Measurements from ENCODE around the gene TIMM10B.

Gene TIMM10B

DNA sequence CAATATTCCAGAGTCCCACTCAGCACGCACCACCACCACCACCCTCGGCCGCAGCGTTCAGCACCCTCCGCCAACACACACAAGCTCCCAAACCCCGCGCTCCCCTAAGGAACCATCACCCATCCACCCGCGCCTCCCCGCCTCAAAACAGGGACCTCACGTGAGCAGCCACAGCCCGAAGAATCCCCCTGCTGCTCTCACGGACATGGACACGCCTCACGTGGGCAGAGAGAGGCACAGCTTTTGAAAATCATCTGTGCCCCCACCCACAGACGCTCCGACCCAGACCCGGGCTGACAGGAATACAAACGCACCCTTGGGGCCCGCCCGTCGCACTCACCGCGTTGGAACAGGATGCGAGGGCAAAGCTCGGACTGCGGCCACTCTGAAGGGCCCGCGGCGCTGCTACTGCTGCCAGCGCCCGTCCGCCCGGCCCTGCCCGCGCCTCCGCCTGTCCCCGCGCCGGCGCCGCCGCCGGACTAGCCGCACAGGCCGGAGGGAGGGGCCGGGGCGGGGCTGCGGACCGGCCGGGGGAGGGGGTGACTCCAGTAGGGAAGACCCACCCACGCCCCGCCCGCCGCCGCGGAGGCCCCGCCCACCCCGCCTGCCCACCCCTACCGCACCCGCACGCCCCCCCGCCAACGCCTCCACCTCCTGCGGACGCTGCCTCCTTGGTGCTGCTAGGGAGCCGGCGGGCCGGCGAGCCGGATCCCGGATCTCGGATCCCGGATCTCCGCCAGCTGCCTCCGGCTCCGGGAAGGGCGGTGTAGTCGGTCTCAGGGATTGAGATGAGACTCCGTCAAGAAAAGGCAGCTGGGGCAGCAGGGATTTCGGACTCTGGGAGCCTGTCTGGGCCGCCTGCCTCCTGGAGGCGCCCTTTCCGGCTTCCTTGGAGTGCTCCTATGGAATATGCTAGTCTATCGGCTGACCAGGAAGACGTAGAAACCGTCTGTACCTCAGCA, 7.6 kb upstream of the TIMM10B start, which contains the start of gene TRIM3:
Gene TRIM3 (minus strand): TSS at position 491 of the 962 bp plus-strand sequence. CDS start 8,246 bp downstream, outside the sequence.
- peak; percentile 88 for DNase-seq

DNA sequence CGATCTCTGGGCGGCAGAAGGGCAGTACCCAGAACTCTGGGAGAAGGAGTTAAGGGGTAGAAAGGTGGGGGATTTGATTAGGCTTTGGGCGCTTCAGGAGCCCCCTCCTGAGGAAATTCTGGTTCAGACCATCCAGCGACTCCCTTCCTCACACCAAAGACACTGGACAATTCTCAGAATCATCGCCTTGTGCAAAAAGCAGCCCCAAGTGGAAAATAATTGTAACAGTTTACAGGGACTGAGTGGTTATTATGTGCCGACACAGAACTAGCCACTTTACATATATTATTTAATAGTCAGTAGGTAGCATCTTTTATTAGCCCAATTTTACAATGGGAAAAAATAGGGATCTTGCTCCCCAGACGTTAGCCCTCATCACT, 6.9 kb upstream of the TIMM10B start:
- DNase-seq: peak; percentile 27

DNA sequence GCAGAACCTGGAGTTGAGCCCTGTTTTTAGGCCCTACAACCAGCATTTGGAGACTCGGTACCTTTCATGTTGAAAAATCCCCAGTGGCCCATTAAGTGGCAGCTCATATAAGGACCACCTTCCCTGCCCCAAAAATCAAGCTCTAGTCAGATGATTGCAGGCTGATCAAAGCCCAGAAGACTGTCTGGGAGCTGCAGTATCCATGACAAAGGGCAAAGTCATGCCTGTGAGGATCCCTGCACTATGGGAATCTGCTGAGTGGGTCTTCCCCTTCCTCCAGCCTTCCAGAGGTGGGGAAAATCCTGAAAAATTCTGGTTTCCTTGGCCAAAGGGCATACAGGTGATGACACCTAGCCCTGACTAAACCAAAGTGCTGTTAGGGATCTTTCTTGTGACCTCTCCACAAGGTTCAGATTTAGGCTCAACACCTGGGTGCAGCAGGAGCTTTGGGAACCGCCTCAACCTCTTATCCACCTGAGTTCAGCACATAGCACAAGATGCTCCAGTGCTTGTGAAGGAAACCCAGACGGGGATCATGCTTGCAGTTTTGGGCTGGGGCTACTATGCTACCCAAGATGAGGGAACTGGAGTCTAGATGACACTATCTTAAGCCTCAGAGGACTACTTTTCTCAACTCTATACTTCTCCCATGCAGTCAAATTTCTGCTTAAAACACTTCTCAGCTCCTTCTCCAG, 6.3 kb upstream of the TIMM10B start:
- DNase-seq: peak; percentile 14

DNA sequence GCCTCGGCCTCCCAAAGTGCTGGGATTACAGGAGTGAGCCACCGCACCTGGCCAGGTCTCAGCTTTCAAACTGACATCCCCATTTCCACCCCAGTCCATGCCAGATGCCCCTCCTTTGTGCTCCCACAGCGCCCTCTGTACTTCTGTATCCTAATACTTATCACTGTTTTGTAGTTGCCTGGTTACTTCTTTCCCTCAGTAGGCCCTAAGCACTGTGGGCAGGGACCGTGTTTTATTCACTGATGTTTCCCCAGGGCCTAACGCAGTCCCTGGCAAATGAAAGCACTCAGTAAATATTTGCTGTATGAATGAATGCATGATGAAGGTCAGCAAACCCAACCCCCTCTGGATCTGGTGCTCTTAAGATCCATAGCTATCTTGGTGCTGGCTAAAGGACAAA, 5.4 kb upstream of the TIMM10B start:
- peak; percentile 28 for DNase-seq

DNA sequence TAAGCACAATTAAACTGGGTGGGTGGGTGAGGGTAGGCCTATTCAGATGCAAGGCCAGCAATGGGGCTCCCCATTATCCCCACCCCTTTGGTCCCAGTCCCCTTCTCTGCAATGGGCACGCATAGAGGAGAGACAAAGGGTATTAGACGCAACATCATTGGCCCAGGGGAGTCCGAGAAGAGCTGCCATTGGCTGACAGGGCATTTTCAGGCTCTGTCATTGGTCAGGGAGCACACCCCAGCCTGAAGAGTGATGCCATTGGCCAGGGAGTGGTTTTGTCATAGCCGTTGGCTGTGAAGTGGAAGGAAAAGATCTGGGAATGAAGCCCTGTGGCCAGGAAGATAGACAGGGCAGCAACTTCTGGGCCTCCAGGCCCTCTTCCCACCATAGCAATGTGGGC, 4.7 kb upstream of the TIMM10B start:
- DNase-seq: peak; percentile 9

DNA sequence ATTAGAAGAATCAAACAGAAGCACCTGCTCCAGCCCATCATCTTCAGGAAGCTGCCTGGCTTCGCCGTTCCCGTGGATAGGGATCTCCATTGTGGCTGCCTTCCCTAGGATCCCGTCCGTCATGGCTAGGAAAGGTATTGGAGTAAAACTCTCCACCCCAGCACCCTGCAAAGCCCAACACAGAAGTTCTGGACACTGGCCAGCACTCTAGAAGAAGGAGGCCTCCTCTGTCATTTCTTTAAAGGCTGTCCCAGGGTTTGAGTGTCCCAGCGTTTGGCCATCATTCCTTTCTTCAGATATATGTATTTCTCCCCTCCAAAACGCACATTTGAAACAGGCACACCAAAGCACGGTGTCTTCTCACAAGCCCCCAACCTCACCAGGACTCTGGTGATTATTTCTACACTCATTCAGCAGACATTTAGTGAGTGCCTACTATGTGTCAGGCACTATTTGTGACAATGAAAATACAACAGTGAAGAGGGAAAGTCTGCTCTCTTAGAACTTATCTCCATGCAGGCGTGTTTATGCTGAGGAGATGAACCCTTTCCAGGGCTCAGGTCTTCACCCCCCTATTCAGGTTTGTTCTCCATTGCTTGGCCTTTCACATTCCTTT, 894 bp upstream of the TIMM10B start:
- DNase-seq: peak; percentile 8

DNA sequence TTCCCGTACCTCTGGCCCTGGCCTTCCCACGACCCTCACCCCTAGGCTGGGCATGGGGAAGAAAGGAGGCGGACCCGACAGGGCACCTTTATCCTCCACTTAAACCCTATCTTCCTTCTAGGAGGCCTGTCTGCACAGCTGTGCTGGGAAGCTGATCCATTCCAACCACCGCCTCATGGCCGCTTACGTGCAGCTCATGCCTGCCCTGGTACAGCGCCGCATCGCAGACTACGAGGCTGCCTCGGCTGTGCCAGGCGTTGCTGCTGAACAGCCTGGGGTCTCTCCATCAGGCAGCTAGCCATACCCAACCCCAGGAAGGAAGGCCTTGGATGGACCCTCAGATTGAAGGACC, 599 bp downstream of the TIMM10B start:
- no peak for DNase-seq

DNA sequence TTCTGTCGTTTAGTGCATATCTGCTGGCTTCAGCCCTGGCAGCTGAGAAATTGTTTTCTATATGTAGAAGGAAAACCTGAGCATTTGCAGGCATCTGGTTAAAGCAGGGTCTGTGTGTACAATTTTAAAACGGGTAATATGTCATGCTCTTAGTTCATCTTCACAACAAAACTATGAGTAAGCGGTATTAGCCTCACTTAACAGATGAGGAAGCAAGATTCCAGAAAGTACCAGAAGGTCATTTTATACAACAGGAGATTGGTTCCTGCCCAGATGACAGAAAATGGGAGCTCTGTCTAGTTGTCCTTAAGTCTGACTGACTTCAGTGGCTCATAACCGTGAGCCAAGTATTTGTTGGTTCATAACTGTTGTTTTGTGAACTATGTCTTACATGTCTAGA, 1.1 kb downstream of the TIMM10B start:
- peak; percentile 14 for DNase-seq

DNA sequence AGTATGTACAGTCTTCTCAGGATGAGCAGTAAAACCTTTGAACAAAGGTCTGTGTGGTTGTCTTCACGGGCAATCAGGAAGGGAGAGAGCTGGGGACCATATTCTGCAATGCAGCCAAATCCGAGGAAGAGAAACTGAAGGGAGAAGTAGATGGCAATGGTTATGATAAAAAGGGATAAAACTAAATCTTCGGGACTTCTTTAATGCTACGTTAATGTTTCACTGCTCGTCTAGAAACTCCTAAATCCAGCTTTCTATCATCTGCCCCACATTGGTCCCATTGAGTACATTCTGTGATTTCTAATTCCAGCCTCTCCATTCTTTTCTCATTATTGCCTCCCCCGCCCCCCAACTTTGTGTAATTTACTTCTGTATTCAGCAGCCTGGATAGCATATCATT, 1.7 kb downstream of the TIMM10B start:
- DNase-seq: no peak

DNA sequence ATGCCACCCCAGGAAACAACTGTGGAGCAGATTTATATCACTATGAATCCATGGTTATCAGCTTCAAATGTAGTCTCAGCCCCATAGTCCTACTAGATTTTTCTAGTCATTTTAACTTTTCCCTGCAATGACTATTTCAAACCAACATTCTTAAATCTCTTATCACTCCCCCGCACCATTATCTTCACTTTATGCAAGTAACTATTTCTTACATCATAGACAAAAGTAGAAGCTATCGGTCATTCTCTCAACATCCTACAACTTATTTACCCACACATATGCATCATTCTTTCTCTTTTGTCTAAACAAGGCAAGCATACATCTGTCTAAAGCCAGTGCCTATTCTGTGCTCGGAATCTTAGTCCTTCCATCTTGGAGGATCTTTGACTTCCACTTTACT, 4.4 kb downstream of the TIMM10B start:
- DNase-seq: no peak

DNA sequence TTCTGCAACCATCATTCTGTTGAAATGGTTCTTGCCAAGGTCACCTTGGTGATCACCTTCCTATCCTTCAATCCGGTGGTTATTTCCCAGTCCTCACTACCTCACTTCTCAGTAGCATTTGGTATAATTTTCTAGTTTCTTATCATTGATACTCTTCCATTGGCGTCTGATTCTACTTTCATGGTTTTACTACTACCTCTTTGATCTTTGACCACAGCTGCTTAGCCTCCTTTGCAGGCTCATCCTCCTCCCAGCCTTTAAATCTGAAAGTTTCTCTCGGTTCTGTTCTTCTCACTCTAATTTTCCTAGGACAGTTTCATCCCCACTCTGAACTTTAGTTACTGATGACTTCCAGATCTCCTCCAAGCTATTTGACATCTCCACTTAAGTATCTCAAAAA, 5.0 kb downstream of the TIMM10B start:
- no peak for DNase-seq

DNA sequence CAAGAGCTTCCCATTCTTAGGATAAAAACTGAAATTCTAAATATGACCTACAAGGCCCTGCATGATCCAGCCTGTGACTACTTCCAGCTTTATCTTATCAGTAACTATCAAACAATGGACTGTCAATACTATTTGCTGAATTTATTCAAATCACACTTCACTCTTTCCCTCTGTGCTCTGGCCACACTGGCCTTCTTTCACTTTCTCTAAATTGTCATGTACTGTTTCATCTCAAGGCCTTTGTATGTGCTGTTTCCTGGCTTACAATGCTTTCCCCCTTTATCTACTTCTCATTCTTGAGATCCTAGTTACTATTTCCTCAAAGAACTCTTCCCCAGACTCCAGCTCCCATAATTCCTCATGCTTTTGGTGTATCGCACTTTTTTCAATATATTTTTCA, 5.6 kb downstream of the TIMM10B start:
- no peak for DNase-seq

DNA sequence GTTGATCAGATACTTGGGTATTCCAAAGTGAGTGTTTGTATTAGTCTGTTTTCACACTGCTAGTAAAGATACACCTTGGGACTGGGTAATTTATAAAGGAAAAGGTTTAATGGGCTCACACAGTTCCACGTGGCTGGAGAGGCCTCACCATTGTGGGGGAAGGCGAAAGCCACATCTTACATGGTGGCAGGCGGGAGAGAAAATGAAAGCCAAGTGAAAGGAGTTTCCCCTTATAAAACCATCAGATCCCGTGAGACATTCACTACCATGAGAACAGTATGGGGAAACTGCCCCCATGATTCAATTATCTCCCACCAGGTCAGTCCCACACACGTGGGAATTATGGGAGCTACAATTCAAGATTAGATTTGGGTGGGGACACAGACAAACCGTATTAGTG, 7.0 kb downstream of the TIMM10B start:
- no peak for DNase-seq

DNA sequence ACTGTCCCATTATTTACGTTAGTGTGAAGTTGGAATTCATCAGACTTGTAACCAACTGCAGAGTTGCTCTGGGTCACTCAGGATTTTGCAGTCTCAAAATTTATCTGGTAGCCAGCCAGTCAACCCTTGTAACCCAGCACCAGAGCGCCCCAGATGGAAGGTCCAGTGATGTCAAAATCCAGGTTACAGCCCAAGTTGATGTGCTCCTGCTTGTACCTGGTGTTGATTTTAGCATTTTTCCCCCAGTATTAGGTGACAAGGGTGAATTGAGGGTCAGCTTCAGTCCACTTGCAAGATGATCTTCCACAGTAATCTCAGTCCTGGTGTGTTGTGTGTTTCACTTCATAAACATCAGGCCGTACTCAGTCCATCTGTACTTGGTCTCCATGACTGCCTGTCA, 7.5 kb downstream of the TIMM10B start:
- no peak for DNase-seq

DNA sequence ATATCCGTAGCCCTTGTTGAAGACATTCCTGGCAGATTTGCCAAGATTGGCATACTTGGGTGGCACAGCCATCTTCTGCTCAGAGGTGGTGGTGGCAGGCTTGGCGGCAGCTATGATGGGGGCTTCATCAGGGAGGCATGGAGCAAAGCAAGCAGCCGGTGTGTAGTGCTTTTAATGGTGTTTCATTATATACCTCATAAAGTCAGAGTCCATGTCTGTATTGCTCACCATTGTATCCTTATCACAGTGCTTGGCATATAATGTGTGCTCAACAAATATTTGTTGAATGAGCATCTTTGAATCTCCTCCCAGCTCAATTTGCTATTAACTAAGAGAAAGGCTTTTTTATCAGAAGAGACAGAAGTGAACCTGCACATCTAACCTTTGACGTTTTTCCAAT, 8.0 kb downstream of the TIMM10B start:
- no peak for DNase-seq

DNA sequence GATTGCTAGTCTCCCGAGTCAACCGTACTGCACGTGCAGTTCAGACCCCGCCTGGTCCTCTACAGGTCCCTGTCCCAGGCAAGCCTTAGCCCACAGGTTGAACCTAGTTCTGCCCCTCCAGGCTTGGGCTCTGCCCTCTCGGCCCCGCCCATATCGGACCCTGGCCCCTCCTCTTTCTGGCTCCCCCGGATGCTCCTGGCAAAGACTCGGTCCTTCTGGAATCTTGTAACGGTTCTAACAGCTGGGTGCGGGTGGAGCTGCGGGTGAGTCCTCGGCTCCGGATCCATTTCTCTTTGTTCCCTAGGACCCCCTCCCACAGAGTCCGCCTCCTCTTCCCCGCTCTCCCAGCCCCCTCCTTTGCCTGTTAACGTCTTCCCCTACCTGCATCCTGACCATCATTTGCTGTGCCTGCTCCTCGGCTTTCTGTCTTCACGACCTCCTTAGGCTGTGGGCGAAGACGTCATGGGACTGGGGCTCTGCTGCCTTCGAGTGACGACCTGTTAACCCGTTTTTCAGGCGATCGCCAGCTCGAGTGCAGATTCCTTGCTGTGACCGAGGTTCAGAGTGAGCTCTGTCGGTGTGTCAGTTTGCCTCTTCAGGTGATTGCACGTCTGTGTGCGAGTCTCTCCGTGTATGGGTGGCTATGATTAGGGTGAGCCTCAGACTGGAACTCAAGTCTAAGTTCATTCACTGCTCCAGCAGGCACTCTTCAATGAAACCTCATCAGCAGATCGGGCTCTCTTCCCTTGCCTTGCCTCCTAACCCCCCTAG, 16.0 kb downstream of the TIMM10B start, which contains the start of gene DNHD1:
Gene DNHD1 (plus strand): TSS at position 212 of the 771 bp plus-strand sequence. CDS start 936 bp downstream, outside the sequence.
- DNase-seq: no peak

DNA sequence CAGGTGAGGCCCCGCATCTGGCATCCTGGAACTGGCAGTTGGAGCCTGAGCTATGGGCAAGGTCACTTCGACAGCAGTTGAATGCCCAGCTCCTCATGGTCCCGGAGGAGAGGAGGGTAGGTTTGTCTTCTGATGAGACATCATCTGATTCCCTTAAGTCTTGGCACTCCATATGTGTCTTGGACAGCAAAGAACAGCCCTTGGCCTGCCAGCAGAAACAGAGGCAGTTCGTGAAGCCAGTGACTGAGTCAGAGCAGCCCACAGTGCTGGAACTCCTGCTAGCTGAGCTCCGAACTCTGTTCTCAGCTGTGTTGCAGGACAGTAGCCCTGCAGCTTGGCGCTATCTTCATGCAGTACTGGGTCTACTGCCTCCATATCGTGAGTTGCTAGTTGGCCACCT, 16.8 kb downstream of the TIMM10B start:
- DNase-seq: no peak

DNA sequence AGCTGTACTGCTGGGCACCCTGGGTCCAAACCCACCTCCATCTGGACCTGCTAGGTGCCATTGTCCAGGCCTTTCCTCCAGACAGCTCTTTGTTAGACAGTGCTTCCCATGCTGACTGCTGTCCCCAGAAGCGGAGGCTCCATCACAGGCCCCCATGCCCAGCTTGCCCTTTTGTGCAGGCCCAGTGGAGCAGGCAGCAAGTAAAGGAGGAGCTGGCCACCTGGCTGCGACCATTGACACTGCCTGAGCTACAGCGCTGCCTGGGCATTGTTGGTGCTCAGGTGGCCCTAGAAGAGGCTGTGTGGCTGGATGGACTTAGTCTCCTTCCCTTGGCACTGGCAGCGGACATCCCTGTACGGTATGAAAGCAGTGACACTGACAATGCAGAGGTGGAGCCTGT, 17.2 kb downstream of the TIMM10B start:
- no peak for DNase-seq

DNA sequence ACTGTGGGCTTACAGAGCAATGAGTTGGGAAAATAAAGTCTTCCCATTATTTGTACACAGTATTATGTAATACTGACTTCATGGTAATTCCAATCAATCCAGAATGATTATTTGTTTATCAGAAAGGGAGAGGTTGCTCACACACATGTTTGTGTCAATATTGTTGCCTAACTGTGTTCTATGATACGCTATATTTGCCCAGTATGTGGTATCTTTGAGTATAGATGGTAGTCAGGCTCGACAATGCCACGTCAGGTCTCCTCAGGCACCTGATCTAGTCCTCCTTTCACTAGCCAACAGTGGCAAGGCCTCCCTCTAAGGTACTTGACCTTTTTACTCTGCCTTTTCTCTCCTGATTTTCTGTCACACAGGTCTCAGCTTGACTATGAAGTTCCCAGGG, 21.1 kb downstream of the TIMM10B start:
- no peak for DNase-seq

DNA sequence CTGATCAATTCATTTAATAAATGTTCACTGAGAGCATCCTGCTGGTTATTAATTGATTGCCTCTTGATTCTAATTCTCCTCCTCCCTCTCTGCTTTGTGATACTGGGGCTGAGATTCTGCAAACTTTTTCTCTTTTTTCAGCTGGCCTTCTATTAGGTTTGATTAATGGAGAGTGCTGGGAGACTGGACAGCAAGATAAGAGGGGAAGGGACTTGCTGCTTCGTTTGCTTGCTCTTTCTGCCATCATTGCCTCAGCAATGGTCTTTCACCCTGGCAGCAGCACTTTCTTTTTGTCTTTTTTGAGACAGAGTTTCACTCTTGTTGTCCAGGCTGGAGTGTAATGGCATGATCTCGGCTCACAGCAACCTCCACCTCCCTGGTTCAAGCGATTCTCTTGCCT, 22.9 kb downstream of the TIMM10B start:
- no peak for DNase-seq

DNA sequence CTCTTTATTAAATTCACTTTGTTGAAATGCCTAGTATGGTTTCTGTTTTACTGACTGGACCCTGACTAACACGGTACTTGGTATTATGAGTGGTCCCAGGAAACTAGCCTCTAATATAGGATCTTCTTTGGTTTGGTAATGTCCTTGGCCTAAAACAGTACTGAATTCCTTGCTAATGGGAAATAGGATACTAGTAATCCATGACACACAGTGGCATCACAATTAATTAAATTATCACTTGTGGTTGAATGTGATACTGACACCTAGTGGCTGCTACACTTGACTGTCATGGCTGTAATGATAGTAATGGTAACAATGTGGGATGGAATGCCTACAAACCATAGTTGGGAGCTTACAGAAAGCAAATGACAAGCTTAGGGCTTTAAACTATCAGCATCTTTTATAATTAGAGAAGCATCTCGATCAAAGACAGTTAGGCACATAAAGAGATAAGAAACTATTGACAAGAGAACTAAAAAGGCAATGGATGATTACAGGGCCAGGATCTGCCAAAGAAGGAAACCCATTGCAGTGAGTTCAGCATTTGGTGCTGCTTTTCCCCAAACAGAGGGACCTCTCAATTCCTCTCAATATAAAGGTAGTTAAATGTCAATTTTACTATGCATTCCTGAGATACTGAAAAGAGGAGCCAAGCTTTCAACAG, 24.4 kb downstream of the TIMM10B start:
- DNase-seq: peak; percentile 72

DNA sequence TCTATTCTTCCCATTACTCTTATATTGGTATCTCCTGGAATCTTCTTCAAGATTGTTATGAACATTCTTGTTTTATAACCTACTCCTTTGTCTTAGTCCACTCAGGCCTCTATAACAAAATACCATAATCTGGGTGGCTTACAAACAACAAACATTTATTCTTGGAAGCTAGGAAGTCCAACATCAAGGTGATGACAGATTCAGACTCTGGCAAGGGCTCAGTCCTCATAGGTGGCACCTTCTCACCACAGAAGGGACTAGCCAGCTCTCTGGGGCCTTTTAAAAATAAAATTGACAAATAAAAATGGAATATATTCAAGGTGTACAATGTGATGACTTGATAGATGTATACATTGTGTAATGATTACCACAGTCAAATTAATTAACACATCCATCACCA, 35.6 kb downstream of the TIMM10B start:
- DNase-seq: no peak
